ELF-1 (cell line): Measurements from ENCODE around the gene CEP128.

ENCODE experiments used
- DNase-seq: peaks from one replicate; pipeline ENCODE4 v3.0.0-alpha.2; 2016; ENCODE audit warnings: low read depth, low spot score

CEP128 gene

GRCh38 chr14:80941241-80942185, at the start of gene CEP128:
TSS of gene CEP128 (minus strand) at chr14:80941738.
- DNase-seq: peak; percentile 97

GRCh38 chr14:80988735-80989429, 47.3 kb upstream of the CEP128 start:
- DNase-seq: no peak

- DNase-seq: no peak
Observed at GRCh38 chr14:80988192-80988591, 46.7 kb upstream of the CEP128 start.

DNA sequence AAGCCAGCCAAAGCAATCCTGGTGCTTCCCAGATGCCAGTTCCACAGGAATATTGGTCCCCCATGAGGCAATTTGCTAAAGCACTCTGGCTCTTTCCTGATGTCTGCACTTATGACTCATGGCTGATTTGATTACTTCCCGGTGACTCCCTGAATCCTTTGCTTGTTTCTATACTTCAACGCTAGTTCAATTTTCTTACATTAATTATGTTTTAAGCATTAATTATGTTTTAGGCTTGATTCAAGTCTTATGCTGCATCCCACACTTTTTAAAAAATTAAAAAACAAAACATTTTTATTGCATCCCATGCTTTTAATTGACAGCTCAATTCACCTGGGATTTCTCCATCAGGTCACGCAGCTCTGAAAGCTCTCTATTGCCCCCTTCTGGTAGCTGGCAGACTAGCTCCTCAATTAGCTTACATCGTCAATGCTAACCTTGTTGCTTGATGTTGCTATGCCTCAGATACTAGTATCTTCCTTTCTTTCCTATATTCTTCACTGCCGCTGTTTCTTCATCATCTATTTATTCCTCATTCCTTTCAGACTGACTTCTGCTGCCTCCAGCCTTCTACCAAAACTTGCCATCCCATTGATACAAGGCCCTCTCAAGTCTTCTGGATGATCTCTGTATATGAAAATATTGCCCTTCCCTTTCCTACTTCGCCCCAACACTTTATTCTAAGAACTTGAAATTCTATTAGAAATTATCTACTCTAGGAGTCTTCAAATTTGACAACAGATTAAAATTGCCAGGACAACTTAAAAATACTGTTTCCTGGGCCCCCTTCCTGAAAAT, 45.9 kb upstream of the CEP128 start:
- peak; percentile 68 for DNase-seq

GRCh38 chr14:80982711-80983110, 41.2 kb upstream of the CEP128 start:
- no peak for DNase-seq

- no peak for DNase-seq
Observed at GRCh38 chr14:80981673-80982072, 40.1 kb upstream of the CEP128 start.

DNA sequence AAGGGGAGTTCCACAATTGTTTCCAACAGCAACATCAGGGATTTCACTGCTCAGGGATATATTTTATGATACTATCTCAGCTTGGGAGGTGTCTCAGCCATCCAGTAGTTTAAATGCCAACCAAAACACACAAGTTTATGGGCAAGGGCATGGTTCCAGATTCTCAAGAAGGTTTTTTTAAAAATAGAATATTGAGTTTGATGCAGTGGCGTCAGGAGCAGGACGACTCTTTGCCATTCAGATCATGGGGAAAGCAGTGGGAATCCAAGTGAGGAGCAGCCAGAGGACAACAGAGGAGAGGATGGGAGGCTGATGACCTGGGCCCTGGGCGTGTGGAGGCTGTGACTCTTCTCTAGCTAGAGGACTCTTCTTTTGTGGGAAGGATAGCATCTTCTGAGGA, 39.6 kb upstream of the CEP128 start:
- DNase-seq: no peak

DNA sequence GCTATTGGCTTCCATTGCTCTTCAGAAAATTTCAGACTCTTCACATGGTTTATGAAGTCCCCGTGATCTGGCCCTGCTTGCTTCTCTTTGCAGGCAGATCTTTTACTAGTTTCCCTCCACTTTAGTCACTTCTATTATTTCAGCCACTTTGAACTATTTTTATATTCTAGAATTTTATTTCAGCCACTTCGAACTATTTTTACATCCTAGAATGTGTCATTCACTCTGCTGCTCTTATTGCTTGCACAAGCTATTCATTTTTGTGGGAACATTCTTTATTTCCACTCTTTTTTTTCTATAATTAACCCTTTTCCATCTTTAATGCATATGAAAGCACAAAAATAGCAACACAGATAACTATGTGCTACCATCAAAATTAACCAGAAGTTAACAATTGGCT, 38.4 kb upstream of the CEP128 start:
- DNase-seq: no peak

GRCh38 chr14:80978403-80978802, 36.9 kb upstream of the CEP128 start:
- DNase-seq: no peak

DNA sequence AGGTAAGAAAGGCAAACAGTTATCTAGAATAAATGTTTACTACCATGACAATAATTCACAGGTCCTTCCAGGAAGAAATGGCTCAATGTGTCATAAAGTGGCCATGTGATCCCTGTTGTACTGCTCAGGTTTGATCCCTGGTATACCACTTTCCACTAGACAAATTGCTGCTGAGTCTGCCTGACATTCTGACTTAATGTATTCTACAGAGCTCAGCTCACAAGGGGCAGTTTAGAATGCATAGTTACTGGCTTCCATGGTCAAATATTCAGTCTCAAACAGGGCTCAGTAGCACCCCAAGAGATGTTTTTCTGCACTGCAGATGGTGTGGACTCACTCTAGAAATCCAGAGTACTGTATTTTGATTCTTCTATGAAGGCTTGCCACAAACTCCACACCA, 35.7 kb upstream of the CEP128 start:
- DNase-seq: no peak

DNA sequence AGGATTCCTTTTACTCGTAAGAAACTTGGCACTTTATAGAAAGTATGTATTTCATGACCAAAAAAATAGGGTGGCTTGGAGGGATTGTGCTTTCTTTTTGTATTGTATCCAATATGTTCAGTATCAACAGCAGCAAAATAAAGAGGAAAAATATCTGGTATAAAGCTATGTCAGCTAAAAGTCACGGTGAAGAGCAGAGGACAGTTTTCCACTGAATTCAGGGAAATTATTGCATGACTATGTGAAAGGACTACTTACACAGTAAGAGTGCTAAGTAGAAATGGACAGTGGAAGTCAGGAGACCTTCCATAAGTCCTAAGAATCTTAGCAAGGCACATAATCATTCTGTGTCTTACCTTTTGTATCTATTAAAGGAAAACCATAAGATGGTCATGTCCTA, 33.1 kb upstream of the CEP128 start:
- no peak for DNase-seq

DNA sequence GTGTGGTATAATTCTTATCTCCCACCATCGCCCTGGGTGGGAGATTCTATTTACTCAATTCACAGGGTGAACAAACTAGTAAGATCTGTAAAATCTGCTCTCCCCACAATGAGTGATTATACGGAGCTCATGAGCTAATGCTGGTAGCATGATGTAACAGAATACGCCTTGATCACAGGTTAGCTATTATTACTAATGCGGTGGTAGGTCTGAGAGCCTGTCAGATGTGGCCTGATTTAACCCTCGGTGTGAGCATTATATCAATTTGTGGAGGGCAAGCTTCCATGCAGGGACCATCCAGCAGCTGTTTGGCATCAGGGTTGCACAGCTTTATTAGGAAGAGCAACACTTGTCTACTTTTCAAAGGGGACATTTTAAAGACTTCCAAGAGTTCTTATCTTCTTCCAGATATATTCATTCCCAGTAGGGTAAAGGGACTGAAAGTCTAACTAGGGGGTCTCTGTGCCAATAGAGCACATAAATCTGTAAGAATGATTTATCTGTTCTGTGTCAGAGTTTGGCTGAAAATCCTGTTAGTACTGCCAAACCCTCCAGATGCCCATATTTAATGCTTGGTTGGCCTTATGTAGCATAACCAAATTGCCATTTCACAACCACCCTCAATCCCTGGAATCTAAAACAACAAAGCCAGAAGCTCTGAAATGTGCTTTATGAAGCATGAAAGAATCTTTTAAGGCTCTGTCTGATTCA, 32.5 kb upstream of the CEP128 start:
- no peak for DNase-seq

GRCh38 chr14:80965037-80965436, 23.5 kb upstream of the CEP128 start:
- no peak for DNase-seq

DNA sequence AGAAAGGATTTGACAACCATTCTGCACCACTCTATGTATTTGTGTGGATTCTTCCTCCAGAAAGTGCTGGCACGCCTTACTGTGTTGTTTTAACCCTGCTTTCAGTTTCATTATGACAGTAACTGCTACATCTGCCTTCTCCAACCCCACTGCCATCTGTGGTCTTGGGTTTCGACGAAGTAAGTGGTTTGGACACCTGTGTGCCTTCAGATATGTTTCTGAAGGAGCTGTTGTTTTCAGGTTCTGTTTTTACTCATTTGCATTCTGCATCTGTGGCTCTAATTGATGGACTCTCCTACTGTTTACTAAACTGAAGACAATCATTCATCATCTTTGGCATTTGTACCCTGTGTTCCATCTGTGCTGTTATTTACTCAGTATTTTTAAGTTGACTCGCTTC, 18.0 kb upstream of the CEP128 start:
- no peak for DNase-seq

DNA sequence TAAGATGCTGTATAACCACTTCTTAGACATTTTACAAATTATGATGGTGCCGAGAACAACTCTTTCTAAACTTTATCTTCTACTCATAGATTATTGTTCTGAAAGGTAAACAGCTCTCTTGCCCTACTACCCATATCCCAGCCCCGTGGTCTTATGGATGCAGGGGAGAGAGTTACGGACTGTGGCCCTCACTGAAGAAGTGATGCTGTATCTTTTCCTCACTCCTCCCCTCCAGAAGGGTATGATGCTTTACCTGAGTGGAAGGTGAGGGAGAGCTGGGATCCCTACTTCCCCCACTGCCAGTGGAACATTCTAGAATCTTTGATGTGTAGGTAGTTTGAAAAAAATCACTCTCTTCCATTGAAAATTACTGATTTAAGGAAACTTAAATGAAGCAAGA, 17.4 kb upstream of the CEP128 start:
- DNase-seq: no peak

DNA sequence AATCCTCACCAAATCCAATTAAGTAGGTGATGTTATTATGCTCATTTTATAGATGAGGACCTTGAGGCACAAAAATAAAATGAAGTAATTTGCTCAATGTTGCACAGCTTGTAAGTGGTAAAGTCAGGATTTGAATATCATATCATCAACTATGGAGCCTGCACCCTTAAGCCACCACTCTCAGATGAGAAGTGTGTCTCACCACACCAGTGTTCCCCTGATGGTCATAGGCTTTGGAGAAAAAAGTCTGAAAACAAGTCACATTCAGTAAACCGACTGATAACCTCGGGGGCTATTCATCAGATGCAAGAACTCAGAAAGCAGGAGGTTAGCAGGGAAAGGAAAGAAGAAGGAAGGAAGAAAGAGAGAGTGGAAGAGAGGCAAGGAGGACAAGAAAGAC, 16.7 kb upstream of the CEP128 start:
- DNase-seq: no peak

DNA sequence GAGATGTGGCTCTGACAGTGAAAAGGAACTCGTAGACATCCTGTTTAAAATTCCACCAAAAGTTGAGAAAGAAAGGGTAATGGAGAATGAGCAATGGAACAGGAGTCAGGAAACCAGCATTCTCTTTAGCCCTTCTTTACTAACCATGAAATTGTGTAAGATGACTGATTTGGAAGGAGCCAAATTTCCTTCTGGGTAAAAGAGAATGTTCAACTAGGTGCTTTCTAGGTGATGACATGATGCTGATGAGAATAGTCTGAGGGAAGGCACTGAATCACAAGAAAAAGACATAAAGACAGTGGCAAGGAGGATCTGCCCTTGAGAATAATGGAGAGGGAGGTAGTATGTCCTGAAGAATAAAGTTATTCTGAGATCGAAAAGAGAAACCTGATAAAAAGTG, 16.1 kb upstream of the CEP128 start:
- DNase-seq: no peak

GRCh38 chr14:80956922-80957321, 15.4 kb upstream of the CEP128 start:
- DNase-seq: no peak

DNA sequence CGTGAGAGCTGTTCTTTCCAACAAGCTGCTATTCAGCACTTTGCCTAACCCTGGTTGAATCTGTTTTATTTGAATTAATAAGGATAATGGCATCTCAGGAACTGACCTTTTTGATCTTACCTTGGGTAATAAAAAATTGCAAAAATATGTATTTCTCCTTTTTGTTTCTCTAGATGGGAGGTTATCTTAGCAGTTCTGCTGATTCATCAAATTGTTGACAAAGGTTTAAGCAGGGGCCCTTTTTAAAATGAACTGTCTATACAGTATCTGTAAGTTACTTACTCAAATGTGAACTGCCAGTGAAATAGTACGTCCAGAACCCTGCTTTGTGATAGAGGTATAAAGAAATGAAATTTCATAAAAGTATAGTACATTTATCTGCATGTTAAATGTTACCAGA, 14.6 kb upstream of the CEP128 start:
- DNase-seq: no peak

DNA sequence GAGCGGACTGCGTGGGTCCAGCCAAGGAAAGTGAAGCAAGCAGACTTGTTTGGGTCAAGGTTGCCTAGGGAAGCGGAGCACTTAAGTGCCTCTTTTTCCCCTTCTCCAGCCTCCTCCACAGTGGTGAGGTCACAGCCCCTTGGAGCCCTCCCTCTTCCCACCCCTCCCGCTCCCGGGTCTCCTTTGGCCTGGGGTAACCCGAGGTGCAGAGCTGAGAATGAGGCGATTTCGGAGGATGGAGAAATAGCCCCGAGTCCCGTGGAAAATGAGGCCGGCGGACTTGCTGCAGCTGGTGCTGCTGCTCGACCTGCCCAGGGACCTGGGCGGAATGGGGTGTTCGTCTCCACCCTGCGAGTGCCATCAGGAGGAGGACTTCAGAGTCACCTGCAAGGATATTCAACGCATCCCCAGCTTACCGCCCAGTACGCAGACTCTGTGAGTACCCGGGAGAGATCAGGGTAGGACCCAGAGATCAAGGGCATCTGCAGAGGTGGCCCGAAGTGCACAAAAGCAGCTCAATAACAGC, 13.9 kb upstream of the CEP128 start, which contains the start of gene TSHR:
TSHR (plus strand) TSS at position 206 of the 526 bp plus-strand sequence; CDS start at position 266, 60 bp downstream.
- DNase-seq: peak; percentile 6

DNA sequence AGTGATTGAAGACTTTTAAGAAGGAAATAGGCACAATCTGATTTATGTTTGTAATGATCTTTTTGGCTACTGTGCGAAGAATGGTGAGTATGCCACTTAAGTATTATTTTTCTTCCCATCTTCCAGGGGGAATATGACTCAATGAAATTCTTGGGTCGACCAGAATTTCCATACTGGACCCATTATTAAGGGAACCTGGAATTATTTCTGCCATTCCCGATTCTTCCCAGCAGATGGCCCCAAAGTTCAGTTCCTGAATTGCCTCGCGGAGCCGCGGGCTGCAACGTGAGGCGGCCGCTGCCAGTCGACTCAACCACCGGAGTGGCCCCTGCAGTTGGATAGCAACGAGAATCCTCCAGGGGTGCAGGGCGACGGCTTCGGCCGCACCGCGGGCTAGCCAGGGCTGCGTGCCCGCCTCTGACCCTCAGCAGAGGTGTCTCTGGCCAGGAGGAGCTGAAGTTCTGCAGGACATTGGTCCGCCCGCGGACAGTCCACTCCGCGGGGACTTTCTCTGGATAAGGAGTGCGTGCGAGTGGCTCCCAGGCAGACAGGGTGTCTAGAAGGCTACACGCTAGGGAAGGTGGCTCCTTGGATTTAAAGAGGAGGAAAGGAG, 13.3 kb upstream of the CEP128 start:
- DNase-seq: peak; percentile 84
